Measurements from ENCODE around the gene PBRM1.
A peak's percentile ranks its signal among the peaks of the same experiment; 100 is the strongest.

PBRM1 gene

GRCh38 chr3:52670621-52671521, 14.8 kb downstream of the PBRM1 start:
- DNase-seq (ENCODE audit: low read depth in 2 of 2): peak; percentile 99

- no peak for DNase-seq (ENCODE audit: low read depth in 2 of 2)
Observed at GRCh38 chr3:52663098-52663497, 22.6 kb downstream of the PBRM1 start.

GRCh38 chr3:52660046-52660445, 25.7 kb downstream of the PBRM1 start:
- DNase-seq (ENCODE audit: low read depth in 2 of 2): no peak

GRCh38 chr3:52655895-52656294, 29.8 kb downstream of the PBRM1 start:
- no peak for DNase-seq (ENCODE audit: low read depth in 2 of 2)

DNA sequence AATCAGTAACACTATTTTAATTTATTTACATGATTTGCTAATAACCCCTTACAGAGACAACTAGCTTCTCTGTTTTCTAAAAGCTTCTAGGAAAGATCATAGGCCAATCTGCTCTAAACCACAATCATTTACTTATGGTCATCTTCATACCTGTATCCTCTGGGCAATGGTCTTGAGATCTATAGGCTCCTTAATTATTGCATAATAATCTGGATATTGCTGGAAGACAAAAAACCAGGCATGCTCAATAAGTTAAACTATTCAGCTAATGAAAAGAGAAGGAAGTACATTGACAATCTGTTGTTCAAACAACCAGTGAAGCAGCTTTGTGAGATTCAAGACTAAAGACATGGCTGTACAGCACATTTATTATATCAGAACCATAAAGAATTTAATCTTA, 34.1 kb downstream of the PBRM1 start:
- no peak for DNase-seq (ENCODE audit: low read depth in 2 of 2)

GRCh38 chr3:52650439-52650838, 35.3 kb downstream of the PBRM1 start:
- DNase-seq (ENCODE audit: low read depth in 2 of 2): no peak

DNA sequence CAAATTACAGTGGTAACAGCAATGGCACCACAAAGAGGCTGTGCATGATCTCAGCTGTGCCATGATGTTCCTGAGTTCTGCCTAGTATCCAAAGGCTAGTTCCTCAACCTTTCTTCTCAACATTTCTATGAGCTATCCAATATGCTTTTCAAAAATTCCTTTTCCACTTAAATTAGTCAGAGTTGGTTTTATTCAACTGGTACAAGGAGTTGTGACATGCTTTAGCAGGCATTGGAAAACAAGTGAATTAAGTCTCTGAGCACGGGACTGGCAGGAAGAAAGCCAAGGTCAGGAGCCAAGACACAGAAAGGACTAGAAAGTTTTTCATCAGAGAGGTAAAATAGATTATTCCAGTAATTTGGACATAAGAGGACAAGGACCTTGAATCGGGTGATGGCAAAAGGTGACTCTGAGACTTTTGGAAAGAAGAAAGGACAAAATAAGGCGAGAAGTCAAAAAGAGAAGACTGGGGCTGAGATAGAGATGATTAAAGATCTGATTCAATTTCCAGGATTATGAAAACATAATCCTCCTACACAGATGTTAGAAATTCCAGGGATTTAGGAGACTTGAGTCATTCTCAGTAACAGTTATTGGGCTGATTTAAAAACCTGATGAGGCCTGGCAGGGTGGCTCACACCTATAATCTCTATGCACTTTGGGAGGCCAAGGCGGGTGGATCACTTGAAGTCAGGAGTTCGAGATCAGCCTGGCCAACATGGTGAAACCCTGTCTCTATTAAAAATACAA, 36.1 kb downstream of the PBRM1 start:
- peak; percentile 21 to 22 for DNase-seq (ENCODE audit: low read depth in 2 of 2)

- no peak for DNase-seq (ENCODE audit: low read depth in 2 of 2)
Observed at GRCh38 chr3:52645549-52645948, 40.2 kb downstream of the PBRM1 start.

GRCh38 chr3:52636673-52637072, 49.0 kb downstream of the PBRM1 start:
- DNase-seq (ENCODE audit: low read depth in 2 of 2): no peak

DNA sequence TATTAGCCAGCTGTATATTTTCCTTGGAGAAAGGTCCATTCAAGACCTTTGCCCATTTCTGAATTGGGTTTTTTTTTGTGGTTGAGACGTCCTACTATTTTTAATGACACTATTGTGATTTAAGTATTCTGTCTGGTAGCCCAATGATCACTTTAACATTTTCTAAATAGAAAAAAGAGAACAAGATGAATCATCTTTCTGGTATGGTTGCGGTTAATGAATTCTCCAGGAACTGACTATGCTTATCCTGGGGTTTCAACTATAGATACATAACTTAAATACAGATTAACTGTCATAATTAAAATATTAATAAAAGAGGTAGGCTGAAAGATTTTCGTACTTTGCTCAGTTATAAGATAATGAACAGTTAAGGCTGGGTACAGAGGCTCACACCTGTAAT, 51.9 kb downstream of the PBRM1 start:
- peak in 1 of 2 experiments; percentile 3 for DNase-seq (ENCODE audit: low read depth in 2 of 2)

- DNase-seq (ENCODE audit: low read depth in 2 of 2): no peak
Observed at GRCh38 chr3:52625041-52625440, 60.7 kb downstream of the PBRM1 start.

GRCh38 chr3:52623234-52623792, 62.4 kb downstream of the PBRM1 start:
- no peak for DNase-seq (ENCODE audit: low read depth in 2 of 2)

DNA sequence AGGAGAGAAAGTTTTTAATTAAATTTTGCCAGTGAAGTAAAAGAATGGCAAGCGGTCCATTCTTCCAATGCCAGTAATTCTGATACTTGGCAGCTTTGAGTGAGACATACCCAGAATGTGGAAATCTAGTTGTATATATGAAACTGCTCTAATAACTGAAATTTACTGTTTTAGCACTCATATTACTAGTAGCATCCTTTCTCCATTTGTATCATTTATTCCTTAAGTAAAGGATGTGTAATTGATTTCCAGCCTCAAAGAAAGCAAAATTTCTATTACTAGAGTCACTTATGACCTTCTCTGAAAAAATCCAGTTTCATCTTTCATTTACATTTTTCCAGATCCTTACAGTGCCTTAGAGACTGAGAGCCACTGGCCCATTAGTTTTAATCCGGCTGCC, 65.1 kb downstream of the PBRM1 start:
- DNase-seq (ENCODE audit: low read depth in 2 of 2): no peak

- DNase-seq (ENCODE audit: low read depth in 2 of 2): no peak
Observed at GRCh38 chr3:52615166-52615565, 70.5 kb downstream of the PBRM1 start.

DNA sequence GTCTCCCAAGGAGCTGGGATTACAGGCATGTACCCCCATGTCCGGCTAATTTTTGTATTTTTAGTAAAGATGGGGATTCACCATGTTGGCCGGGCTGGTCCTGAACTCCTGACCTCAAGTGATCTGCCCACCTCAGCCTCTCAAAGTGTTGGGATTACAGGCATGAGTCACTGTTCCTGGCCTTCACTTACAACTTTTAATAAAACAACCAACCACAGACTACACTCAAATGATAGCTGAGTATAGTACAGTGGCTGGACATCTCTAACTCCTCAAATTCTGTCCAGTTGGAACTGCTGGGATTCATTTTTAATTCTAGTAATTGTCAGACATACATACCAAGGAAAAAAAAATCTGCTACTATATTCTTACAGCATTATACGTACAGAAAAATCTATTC, 71.0 kb downstream of the PBRM1 start:
- no peak for DNase-seq (ENCODE audit: low read depth in 2 of 2)

DNA sequence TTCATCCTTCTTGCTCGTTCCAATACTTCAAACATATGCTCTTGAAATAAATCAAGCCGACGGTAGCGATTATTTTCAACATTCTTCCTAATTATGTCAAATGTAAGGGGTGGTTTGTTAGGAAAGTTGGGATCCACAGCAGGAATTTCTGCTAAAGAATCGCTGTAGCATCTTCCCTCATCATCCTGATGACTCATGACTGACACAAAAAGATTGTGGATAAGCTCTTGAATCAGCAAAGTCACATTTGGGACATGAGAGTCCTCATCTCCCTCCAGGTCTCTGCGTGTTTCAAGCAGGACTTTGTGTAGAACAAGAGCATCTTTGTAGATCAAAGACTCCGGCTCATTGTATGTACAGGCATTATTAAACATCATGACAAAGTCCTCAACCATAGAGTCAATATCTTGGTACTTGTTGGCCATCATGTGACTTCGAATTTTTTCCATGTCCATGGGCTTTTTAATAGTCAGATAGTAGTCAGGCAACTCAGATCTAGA, 76.3 kb downstream of the PBRM1 start:
- DNase-seq (ENCODE audit: low read depth in 2 of 2): peak; percentile 9 to 12

GRCh38 chr3:52608337-52608736, 77.4 kb downstream of the PBRM1 start:
- DNase-seq (ENCODE audit: low read depth in 2 of 2): no peak

GRCh38 chr3:52606373-52607085, 79.2 kb downstream of the PBRM1 start:
- DNase-seq (ENCODE audit: low read depth in 2 of 2): no peak

DNA sequence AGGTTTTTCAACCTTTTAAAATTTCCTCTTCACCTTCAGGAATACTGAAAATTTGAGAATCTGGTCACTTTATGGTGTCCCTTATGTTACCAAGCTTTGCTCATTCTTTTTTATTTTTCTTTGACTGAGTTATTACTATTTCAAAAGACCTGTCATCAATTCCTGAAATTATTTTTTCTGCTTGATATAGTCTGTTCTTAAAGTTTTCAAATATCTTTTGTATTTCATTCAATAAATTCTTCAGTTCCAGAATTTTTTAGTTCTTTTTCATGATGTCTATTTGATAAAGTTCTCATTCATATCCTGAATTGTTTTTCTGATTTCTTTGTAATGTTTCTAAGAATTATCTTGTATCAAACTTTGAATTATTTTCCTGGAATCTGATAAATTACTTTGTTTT, 85.5 kb downstream of the PBRM1 start:
- DNase-seq (ENCODE audit: low read depth in 2 of 2): no peak

- DNase-seq (ENCODE audit: low read depth in 2 of 2): no peak
Observed at GRCh38 chr3:52596658-52597265, 89.0 kb downstream of the PBRM1 start.

- DNase-seq (ENCODE audit: low read depth in 2 of 2): no peak
Observed at GRCh38 chr3:52593103-52593502, 92.6 kb downstream of the PBRM1 start.

Data from fibroblast of skin of left quadriceps (primary cell).